HG02623 (cell line): ENCODE results near the gene PDE9A.

Experiments
- ATAC-seq: cut with Tn5 transposase; IDR thresholded peaks from one replicate; pipeline ENCODE4 v1.9.1; 2021; ENCODE audit warnings: moderate library complexity; ENCODE audit not compliant: unreplicated experiment

PDE9A gene

DNA sequence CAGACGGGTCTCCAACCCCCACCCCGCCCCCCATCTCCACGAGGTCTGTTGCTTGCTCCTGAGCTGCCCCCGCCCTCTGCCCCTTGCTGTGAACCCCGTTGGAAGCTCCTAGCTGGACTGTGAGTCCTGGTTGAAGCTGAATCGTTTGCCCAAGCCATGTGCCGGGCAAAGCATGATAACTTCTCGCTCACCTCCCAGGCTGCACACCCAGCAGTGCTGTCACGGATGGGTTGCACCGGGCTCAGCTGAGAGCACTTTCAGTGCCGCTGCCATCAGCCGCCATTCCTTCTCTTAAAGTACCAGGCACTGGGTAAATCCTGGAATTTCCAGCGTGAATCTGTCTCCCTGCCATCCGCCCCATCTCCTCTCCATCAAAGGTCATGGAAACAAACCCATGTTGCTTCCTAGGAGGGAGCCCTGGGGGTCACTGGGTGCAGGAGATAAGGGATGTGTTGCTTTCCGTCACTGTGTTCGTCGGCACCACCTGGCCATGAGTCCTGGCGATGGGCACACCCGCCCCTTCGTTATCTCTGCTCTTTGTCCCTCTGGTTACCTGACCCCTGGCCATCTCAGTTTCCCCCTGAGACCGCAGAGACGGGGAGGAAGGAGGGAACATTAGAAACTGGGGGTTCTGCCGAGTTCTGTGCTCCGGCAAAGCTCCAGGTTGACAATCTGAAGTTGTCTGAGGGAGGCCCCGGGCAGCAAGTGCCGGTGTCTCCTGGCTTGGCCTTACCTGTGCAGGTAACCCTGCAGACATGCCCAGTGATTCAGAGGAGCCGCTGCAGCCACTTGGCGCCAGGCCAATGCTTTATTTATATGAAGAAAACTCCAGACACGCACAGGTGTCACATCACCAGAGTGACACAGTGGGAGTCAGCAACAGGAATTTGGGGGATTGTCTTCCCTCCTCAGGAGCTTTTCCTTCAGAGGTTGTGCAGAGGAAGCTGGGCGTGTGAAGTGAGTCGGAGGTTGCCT, 2.7 kb downstream of the PDE9A start:
- ATAC-seq: no peak

DNA sequence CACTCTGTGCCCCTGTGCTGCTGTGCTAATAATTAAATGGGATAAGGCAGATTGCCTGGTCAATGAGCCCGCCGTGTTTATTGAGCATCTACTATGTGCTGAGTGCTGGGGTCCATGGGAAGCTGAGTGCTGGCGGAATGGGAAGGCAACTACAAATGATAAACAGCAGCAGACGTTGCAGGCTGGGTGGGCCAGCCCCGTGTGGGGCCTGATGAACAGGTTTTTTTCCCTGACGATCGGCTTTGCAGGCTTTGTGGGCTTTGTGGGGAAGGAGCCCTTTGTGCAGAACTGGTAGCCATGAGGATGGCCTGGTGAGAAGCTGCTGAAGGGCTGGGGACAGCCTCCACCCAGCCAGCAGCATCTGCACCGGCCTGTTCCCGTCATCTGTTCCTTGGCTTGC, 3.5 kb downstream of the PDE9A start:
- ATAC-seq: no peak

GRCh38 chr21:42657676-42658319, 4.4 kb downstream of the PDE9A start:
- ATAC-seq: no peak

DNA sequence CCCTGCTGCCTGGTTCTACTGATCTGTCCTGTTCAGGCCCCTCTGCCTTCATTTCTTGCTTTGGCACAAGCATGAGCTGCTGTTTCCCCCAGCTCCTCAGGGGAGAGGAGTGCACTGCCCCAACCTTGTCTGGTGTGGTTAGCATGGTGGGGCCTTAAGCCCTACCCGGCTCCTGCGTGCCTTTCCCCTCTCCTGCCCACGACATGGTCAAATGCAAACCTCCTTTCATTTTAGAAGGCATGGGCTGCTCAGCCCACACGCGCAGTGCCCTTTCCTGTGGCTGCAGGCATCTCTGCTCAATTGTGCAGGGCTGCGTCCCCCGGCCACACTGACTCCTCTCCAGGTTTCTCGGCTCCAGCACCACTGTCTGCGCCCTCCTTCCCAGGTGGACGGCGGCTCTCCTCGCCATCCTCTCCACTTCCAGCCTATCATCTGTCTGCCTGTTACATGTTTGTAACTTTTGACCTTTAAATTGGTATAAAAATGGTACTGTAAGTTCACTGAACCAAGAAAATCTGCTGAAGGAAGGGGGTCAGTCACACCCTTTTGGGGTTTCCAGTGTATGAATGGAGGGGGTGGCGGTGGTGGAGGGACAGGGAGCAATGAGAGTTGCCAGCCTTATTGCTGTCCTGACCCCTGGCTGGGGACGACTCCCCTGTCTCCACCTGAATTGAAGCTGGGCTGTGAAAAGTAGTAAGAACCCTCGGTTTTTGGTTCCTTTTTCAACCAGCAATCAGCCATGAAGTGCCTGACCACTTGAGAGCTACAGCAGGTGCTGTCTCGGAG, 5.1 kb downstream of the PDE9A start:
- no peak for ATAC-seq

DNA sequence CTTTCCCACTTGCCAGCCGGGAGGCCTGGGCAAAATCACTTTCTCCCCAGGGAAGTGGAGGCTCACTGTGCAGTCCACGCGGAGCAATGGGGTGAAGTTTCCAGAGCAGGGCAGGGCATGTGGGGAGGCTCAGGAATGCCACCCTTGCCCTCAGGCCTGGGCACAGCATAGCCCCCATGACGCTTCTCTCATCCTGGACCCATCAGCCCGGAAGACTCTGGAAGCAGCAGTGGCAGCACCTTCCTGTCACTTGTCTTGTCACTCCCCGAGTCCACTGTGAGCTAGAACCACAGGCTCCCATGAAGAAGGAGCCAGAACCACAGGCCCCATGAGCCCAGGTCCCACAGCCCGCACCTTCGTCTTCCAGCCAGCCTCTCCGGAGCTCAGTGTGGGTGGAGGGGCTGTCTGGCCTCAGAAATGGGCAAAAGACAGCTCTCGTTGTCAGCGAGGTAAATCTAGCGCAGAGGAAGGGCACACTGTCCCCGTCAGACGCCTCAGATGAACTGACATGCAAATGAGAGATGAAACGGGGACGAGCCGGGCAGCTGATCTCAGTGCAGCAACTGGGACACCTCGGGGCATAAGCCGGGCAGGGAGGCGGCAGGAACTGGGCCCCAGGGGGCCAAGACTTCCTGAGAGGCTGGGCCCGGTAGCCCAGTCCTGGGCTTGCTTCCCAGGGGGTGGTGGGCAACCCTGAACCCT, 6.1 kb downstream of the PDE9A start:
- ATAC-seq: no peak

- ATAC-seq: no peak
Observed at GRCh38 chr21:42660118-42660470, 6.7 kb downstream of the PDE9A start.

DNA sequence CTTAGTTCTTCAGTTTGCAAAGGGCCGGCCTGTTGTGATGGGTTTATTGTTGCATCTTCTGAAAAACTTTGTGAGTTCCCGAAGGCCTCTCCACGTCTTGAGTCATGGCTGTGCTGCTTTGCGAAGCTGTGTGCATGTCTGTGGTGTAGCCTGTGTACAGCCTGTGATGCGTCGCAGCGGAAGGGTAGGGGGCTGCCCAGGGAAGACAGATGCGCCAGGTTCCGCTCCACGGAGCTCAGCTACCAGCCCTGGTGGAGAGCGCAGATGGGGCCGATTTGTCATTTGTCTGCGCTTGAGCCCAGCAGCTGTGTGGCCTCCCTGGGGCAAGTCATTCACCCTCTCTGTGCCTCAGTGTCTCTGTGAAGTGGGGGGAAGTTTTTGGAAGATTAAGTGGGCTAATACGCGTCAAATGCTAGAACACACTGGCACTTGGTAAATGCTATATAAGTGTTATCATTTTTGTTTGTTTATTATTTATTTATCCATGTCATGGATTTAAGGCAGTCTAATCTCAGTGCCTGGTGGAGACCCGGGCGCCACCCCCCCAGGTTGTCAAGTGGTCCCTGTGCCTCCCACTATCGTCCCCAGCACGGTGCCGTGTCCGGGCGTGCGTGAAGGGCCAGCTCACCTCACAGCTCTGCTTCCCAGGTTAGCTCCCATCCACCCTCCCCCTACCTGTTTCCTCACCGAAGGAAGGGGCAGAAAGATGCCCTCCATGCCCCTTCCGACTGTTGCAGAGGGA, 8.4 kb downstream of the PDE9A start:
- no peak for ATAC-seq

DNA sequence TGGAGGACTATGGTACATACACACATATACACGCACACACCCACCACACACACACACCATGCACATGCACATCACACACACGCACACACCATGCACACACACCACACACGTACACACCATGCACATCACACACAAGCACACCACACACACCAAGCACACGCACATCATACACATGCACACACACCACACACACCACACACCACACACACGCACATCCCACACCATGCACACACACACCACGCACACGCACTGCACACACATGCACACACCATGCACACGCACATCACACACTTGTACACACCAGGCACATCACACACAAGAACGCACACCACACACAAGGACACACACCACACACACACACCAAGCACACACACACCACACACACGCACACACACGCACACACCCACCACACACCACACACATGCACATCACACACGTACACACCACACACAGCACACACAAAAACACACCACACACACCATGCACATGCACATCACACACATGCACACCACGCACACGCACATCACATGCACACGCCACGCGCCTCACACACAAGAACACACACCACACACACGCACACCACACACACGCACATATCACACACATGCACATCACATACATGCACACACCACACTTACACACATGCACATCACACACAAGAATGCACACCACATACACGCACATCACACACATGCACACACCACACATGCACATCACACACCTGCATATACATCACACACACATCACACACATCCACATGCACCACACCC, 9.2 kb downstream of the PDE9A start:
- no peak for ATAC-seq

GRCh38 chr21:42663200-42663750, 9.9 kb downstream of the PDE9A start:
- no peak for ATAC-seq

DNA sequence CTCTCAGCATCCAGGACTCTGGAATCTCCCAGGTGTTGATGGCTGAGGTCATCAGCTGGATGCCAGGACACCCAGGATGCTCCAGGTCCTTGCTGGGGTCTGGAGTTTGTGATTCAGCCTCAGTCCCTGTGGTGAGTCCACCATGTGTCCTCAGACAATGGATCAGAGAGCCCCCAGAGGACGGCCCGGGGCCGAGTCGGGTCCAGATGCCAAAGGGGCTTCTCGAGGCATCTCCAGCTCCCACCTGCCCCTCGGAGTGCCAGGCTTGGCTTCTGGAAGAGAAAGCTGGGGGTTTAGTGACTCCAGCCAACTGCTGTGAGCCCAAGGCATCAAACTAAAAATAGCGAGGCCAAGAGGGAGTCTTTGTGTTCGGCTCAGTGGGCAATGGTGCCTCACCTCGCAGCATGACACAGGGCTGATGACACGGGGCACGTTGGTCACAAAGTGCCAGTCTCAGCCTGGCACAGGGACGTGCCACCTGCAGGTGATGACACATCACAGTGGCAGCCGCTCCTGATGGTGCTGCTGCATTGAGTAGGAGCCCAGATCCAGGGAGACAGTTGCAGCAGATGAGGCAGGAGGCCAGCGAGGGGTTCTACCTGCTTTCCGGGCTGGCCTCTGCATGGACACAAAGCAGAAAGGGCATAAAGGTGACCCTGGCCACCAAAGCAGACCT, 10.6 kb downstream of the PDE9A start:
- no peak for ATAC-seq

DNA sequence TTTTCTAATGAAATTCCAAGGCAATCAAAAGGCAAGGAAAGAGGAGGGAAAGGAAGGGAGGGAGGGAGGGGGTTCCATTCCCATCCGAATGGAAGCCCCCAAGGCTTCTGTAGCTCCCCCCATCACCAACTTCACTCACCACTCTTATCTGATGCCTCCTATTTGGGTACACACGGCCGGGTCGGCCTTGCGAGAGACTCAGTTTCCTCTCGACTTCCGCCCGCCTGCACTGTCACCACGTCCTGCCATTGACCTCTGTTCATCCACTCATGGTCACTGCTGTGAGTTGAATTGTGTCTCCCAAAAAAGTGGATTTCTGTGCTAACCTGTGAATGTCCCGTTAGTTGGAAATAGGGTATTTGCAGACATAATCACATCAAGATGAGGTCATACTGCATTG, 11.2 kb downstream of the PDE9A start:
- no peak for ATAC-seq

DNA sequence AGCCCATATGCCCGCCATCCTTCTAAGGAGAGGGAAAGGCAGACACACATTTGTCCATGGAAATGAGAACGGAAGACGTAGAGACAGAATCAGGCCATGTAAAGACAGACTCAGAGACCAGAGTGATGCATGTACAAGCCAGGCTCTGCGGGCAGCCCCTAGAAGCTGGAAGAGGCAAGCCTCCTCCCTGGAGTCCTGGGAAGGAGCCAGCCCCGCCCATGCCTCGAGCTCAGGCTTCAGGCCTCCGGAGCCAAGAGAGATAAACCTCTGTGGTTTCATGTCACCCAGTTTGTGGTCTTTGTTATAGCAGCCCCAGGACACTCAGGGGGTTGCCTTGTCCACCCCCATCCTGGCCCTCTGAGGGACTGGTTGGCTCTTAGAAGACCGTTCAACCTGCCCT, 11.6 kb downstream of the PDE9A start:
- no peak for ATAC-seq

GRCh38 chr21:42665484-42665883, 12.1 kb downstream of the PDE9A start:
- no peak for ATAC-seq

DNA sequence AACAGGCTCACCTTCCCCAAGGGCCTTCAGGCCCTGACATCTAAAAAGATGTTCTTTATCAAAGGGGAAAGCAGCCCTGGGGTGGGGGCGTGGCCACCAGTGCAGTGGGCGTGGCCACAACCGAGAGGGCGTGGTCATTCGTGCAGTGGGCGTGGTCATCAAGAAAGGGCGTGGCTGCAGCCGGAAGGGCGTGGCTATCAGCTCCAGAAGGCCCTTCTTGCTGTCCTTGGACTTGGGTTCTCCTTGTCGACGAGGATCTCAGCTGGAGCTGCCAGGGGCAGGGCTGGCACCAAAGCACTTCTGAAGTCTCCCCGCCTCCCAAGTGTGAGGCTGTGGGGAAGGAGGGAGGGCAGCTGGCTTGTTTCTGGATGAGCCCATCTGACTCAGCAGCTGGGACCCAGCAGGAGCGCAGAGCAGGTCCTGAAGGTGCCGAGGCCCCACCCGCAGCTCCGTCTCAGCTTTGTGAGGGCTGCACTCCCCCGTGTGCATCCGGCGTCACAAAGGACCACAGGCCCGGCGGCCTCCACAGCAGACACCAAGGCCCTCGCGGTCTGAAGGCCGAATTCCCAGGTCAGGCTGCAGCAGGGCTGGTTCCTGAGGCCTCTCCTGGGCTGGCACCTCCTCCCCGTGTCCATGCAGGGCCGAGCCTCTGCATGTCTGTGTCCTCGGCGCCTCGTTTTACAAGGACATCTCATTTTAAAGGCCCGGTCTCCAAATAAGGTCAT, 12.8 kb downstream of the PDE9A start:
- no peak for ATAC-seq

GRCh38 chr21:42666925-42667324, 13.5 kb downstream of the PDE9A start:
- ATAC-seq: no peak

DNA sequence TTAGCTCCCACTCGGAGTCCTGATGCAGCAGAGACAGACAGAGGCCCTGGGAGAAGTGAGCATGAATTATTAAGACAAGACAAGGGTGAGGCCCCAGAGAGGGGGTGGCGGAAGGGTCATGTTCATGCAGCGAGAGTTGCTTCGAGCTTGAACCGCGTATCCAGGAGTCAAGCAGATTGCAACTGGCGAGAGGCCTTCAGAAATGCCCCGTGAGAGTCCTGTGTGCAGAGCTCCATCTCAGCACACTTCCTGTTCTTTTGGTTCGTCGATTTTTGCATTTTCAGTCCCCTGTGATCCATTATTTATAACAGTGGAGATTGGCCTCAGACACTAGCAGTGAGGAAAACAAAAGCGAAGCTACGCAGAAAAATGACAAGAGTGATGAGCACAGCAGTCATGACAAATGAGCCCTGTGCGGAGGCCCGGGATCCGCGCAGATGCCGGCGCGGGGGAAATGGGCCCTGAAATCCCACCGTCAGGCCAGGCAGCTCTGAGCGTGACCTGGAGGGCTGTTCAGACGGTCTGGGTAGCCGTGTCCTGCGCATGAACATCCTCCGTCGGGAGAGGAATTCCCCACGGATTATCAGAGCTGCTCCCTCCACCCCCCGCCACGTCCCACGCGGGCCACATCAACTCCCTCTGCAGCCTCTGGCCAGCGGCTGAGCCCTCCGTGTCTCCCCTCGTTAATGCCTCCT, 15.0 kb downstream of the PDE9A start:
- no peak for ATAC-seq

DNA sequence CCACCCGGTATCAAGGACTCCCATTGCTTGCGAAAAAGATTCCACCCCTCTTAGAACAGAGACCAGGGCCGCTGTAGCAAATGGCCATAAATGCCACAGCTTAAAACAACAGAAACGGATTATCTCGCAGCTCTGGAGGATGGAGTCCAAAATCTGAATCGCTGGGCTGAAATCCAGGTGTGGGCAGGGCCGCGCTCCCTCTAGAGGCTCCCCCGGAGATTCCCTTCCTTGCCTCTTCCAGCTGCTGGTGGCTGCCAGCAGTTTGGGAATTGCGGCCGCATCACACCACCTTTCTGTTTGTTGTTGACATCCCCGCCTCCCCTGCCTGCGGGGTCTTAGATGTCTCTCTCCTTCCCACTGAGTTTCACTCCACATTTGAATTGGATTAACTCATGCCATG, 15.6 kb downstream of the PDE9A start:
- ATAC-seq: no peak
